ENCODE data around the gene ACTR3.

DNA sequence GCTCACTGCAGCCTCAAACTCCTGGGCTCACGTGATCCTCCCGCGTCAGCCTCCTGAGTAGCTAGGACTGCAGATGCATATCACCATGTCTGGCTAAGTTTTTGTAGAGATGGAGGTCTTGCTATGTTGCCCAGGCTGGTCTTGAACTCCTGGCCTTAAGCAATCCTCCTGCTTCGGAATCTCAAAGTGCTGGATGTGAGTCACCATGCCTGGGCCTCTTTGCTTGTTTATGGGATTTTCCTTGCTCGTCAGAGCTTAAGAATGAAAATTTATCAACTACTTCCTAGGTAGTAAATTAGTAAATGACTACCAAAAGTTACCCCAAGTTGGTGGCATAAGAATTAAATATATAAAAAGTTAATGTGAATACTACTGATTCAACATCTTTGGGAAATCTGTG, 51.0 kb downstream of the ACTR3 start:
- no peak for TF ChIP-seq CTCF (IDR thresholded peaks at IDR 0.05; ENCODE audit: insufficient read depth, low read depth, low read length)
- no peak for TF ChIP-seq EZH2 (IDR thresholded peaks at IDR 0.05; ENCODE audit: insufficient read depth, low read length)
